Measurements from ENCODE around the gene PHACTR4. TPM values are rescaled to one million over a fixed set of nuclear protein-coding genes. Genes with fewer than 3 reads are reported as not detected.

The PHACTR4 gene
- total and polyA plus RNA-seq, 9 of the 15 experiments (the other 6 are each of a cell fraction or from before 2014, with no cell fraction given), result 6.4 to 43.6 (median 14.2) TPM

DNA sequence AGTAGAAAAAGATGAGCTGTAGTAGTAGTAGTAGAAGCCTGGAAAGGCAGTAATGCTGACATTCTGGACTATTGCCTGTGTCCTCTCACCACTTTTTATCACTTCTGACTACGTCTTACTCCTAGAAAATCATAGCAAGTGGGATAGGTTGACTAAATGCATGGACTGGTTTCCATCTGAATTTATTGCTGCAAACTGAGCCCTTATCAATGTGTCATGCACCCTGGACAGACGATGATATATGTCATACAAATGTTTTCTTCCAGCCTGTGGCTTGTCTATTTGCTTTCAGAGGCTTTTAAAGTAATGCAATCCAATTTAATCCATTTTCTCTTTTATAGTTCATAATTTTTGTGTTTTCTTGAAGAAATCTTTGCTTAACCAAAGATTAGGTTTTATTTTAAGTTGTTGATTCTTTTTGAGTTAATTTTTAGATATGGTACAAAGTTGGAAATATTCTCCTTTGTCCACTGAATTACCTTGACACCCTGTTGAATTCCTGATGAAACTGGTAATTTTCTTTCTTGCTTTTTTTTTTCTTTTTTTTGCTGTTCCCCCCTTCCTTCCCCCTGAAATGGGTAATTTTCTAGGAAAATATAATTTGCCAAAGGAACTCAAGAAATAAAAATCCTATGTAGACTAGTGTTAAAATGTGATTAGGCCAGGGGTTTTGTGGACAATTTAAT is 47.1 kb downstream of the PHACTR4 start (continued):
- TF ChIP-seq CREBBP (IDR thresholded peaks at IDR 0.05; ENCODE audit: low read depth, low read length) (no peak), LARP7 (IDR thresholded peaks at IDR 0.05) (peak; percentile 68; the same call in 1 of the 2 replicates), ZNF124 (CRISPR knock-in tag; IDR thresholded peaks at IDR 0.05) (no peak), RBM22 (IDR thresholded peaks at IDR 0.05; ENCODE audit: low read depth, low read length, poor library complexity, severe bottlenecking) (no peak), TEAD1 (CRISPR knock-in tag; IDR thresholded peaks at IDR 0.05) (peak in 1 of 2 experiments; percentile 53; a peak in 1 of 4 replicates), ZNF695 (CRISPR knock-in tag; IDR thresholded peaks at IDR 0.05) (no peak), HNRNPH1 (optimal IDR thresholded peaks at IDR 0.05; ENCODE audit: low read depth, low read length) (no peak), GTF2E2 (tag; IDR thresholded peaks at IDR 0.05) (peak; percentile 53; the same call in 1 of the 2 replicates), PHF8 (IDR thresholded peaks at IDR 0.05; ENCODE audit: borderline replicate concordance, low read length) (no peak), BHLHE40 (IDR thresholded peaks at IDR 0.05; ENCODE audit: low read length) (no peak), SMARCB1 (IDR thresholded peaks at IDR 0.05; ENCODE audit: insufficient read length, low read depth) (peak; percentile 83), MAFK (IDR thresholded peaks at IDR 0.05; ENCODE audit: low read length) (no peak), JUND (IDR thresholded peaks at IDR 0.05; ENCODE audit: borderline replicate concordance, low read depth, low read length) (peak; percentile 80; the same call in 1 of the 2 replicates), JUND (tag; IDR thresholded peaks at IDR 0.05; ENCODE audit: borderline replicate concordance, low read depth, low read length) (peak; percentile 52; the same call in 1 of the 3 replicates)
- TF ChIP-seq, protein P1, sequence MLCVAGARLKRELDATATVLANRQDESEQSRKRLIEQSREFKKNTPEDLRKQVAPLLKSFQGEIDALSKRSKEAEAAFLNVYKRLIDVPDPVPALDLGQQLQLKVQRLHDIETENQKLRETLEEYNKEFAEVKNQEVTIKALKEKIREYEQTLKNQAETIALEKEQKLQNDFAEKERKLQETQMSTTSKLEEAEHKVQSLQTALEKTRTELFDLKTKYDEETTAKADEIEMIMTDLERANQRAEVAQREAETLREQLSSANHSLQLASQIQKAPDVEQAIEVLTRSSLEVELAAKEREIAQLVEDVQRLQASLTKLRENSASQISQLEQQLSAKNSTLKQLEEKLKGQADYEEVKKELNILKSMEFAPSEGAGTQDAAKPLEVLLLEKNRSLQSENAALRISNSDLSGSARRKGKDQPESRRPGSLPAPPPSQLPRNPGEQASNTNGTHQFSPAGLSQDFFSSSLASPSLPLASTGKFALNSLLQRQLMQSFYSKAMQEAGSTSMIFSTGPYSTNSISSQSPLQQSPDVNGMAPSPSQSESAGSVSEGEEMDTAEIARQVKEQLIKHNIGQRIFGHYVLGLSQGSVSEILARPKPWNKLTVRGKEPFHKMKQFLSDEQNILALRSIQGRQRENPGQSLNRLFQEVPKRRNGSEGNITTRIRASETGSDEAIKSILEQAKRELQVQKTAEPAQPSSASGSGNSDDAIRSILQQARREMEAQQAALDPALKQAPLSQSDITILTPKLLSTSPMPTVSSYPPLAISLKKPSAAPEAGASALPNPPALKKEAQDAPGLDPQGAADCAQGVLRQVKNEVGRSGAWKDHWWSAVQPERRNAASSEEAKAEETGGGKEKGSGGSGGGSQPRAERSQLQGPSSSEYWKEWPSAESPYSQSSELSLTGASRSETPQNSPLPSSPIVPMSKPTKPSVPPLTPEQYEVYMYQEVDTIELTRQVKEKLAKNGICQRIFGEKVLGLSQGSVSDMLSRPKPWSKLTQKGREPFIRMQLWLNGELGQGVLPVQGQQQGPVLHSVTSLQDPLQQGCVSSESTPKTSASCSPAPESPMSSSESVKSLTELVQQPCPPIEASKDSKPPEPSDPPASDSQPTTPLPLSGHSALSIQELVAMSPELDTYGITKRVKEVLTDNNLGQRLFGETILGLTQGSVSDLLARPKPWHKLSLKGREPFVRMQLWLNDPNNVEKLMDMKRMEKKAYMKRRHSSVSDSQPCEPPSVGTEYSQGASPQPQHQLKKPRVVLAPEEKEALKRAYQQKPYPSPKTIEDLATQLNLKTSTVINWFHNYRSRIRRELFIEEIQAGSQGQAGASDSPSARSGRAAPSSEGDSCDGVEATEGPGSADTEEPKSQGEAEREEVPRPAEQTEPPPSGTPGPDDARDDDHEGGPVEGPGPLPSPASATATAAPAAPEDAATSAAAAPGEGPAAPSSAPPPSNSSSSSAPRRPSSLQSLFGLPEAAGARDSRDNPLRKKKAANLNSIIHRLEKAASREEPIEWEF (CRISPR knock-in tag; IDR thresholded peaks at IDR 0.05), result peak; percentile 0; the same call in 1 of the 2 replicates
- TF ChIP-seq, protein P2, sequence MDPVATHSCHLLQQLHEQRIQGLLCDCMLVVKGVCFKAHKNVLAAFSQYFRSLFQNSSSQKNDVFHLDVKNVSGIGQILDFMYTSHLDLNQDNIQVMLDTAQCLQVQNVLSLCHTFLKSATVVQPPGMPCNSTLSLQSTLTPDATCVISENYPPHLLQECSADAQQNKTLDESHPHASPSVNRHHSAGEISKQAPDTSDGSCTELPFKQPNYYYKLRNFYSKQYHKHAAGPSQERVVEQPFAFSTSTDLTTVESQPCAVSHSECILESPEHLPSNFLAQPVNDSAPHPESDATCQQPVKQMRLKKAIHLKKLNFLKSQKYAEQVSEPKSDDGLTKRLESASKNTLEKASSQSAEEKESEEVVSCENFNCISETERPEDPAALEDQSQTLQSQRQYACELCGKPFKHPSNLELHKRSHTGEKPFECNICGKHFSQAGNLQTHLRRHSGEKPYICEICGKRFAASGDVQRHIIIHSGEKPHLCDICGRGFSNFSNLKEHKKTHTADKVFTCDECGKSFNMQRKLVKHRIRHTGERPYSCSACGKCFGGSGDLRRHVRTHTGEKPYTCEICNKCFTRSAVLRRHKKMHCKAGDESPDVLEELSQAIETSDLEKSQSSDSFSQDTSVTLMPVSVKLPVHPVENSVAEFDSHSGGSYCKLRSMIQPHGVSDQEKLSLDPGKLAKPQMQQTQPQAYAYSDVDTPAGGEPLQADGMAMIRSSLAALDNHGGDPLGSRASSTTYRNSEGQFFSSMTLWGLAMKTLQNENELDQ (CRISPR knock-in tag; IDR thresholded peaks at IDR 0.05; ENCODE audit: borderline replicate concordance), result no peak
- TF ChIP-seq, protein P3, sequence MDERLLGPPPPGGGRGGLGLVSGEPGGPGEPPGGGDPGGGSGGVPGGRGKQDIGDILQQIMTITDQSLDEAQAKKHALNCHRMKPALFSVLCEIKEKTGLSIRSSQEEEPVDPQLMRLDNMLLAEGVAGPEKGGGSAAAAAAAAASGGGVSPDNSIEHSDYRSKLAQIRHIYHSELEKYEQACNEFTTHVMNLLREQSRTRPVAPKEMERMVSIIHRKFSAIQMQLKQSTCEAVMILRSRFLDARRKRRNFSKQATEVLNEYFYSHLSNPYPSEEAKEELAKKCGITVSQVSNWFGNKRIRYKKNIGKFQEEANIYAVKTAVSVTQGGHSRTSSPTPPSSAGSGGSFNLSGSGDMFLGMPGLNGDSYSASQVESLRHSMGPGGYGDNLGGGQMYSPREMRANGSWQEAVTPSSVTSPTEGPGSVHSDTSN (CRISPR knock-in tag; IDR thresholded peaks at IDR 0.05; ENCODE audit: low read depth), result peak; percentile 64
- TF ChIP-seq, protein P3 (tag; conservative IDR thresholded peaks at IDR 0.05; ENCODE audit: low read depth), result peak; percentile 98

Data from K562 (cell line).